RWPE1 (cell line): ENCODE results near the gene CNTLN.

ENCODE experiments used
- CTCF ChIA-PET: fragments of 350-600 bp; sonication (Branson Sonifier 250); formaldehyde crosslinking; extraction: SDS; loops from one replicate; lab custom pipeline; 2021; lab: Yijun Ruan, JAX
- POLR2A ChIA-PET: fragments of 400-600 bp; formaldehyde crosslinking; extraction: SDS; loops from one replicate; lab custom pipeline; 2020; ENCODE audit warnings: antibody characterized with exemption; ENCODE audit not compliant: low non-redundant PET; lab: Yijun Ruan, JAX
- DNase-seq: peaks from one replicate; pipeline ENCODE4 v3.0.0; 2012; ENCODE audit warnings: low spot score
- H3K27ac ChIP-seq: fragments of 450-650 bp; 2 replicates; pipeline ENCODE4 v1.5.1; 2017
- TF ChIP-seq, protein P1 (sequence below): fragments of 450-650 bp; conservative IDR thresholded peaks from 2 replicates; pipeline ENCODE4 v1.5.1; 2017; ENCODE audit warnings: low read depth, mild to moderate bottlenecking

CNTLN gene

DNA sequence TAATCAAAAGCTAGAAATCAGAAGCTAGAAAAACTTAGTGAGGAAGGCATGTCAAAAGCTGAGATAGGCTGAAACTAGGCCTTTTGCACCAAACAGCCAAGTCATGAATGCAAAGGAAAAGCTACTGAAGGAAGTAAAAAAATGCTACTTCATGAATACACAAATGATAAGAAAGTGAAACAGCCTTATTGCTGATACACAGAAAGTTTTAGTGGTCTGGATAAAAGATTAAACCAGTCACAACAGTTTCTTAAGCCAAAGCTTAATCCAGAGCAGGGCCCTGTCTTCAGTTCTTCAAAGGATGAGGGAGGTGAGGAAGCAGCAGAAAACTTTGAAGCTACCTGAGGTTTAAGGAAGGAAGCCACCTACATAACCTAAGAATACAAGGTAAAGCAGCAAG lies 341.6 kb downstream of the CNTLN start:
- H3K27ac ChIP-seq, result no peak overlapping the region
- CTCF ChIA-PET, result interaction anchor here (0.6 to 0.7 kb wide), 2 partner anchors 13 to 765 kb away, joined by 4 read pairs; no protein-coding TSS in a partner anchor
- POLR2A ChIA-PET, result no interaction called here
- no peak for DNase-seq
- TF ChIP-seq, protein P1, sequence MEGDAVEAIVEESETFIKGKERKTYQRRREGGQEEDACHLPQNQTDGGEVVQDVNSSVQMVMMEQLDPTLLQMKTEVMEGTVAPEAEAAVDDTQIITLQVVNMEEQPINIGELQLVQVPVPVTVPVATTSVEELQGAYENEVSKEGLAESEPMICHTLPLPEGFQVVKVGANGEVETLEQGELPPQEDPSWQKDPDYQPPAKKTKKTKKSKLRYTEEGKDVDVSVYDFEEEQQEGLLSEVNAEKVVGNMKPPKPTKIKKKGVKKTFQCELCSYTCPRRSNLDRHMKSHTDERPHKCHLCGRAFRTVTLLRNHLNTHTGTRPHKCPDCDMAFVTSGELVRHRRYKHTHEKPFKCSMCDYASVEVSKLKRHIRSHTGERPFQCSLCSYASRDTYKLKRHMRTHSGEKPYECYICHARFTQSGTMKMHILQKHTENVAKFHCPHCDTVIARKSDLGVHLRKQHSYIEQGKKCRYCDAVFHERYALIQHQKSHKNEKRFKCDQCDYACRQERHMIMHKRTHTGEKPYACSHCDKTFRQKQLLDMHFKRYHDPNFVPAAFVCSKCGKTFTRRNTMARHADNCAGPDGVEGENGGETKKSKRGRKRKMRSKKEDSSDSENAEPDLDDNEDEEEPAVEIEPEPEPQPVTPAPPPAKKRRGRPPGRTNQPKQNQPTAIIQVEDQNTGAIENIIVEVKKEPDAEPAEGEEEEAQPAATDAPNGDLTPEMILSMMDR, result no peak

DNA sequence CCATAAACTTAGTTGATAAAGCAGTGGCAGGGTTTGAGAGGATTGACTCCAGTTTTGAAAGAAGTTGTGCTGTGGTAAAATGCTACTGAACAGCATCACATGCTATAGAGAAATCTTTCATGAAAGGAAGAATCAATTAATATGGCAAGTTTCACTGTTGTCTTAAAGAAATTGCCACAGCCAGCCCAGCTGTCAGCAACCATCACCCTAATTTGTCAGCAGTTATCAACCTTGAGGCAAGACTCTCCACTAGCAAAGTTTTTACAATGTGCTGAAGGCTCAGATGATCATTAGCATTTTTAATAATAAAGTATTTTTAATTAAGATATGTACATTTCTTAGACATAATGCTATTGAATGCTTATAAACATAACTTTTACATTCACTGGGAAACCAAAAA lies 343.0 kb downstream of the CNTLN start:
- DNase-seq, result no peak
- ChIA-PET POLR2A (no interaction called here), CTCF (no interaction called here)
- TF ChIP-seq, protein P1, result no peak
- H3K27ac ChIP-seq, result no peak overlapping the region

DNA sequence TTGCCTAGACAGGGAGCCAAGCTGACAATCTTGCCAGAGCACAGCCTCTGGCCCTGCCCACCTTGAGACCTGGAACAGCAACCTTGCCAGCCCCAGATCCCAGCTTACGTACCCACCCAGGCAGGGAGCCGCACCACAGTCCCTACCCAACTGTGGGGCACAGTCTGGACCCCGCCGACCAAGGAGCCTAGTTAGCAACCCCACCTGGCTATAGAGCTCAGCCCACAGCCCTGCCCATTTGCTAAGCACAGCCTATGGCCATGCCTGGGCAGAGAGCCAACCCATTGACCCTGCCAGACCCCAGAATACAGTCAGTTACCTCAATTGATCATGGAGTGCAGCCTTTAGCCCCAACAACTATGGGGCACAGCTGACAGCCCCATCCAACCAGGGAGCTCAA lies 346.1 kb downstream of the CNTLN start:
- DNase-seq, result no peak
- TF ChIP-seq, protein P1, result no peak
- ChIA-PET CTCF (no interaction called here), POLR2A (no interaction called here)
- H3K27ac ChIP-seq, result no peak overlapping the region

DNA sequence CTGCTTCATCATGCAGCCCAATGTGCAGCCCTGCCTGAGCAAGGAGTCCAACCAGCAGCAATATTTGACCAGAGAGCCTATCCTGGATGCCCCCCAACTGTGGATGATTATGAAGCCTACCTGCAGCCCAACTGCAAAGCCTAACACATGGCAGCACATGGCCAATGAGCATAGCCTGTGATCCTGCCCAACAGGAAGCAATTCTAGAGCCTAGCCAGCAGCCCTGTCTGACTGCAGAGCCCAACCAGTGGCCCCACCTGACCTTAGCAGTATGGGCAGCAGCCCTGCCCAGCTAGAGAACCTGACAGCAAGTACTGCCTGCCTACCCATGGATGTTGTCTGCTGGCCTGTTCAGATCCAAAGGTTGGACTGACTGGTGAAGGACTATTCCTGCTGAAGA lies 346.7 kb downstream of the CNTLN start:
- no peak for DNase-seq
- ChIA-PET POLR2A (no interaction called here), CTCF (no interaction called here)
- no peak overlapping the region for H3K27ac ChIP-seq
- TF ChIP-seq, protein P1, result no peak

DNA sequence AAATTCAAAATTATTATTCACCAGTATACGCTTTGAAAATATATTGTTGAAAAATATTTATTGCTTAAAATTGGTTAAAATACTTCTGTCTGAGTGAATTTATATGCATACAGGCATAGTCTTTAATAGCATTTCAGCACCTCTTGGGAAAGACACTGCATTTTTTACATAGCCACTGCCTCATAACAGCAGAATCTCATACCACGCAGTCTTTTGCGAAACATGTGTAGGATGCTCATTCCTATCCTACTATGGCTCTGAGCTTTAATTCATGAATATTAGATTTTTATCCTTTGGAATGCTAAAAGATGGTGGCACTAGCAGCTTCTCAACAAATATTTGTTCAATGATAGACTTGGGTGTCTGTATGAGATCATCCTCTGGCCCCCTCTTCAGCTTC lies 350.1 kb downstream of the CNTLN start:
- ChIA-PET CTCF (no interaction called here), POLR2A (no interaction called here)
- no peak overlapping the region for H3K27ac ChIP-seq
- TF ChIP-seq, protein P1, result no peak
- DNase-seq, result no peak

DNA sequence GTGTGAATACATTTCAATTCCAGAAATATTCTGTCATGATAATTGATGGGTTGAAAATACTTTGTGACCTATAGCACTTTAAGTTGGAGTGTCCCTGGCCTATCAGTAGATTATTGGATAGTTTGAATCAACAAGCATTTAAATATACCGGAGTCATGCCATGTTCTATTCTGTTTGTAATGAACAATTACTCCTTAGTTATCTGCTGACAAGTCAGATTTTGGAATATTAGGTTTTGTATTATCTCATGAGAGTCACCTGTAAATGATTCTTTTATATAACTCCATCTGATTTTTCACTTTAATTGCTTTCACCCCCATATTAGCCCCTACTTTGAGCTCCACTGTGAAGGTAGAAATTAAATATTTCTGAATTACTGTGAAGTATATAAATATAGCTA lies 351.6 kb downstream of the CNTLN start:
- ChIA-PET CTCF (interaction anchor here (0.6 kb wide), 1 partner anchor 8 kb away, joined by 5 read pairs; no protein-coding TSS in a partner anchor), POLR2A (no interaction called here)
- no peak for DNase-seq
- TF ChIP-seq, protein P1, result no peak
- H3K27ac ChIP-seq, result no peak overlapping the region
